Measurements from ENCODE around the gene LIPI.
"Not testable (repeated sequence)": the region's sequence is repeated elsewhere in the genome, so short reads cannot be mapped to it uniquely, and the experiment has no call there.

LIPI gene

DNA sequence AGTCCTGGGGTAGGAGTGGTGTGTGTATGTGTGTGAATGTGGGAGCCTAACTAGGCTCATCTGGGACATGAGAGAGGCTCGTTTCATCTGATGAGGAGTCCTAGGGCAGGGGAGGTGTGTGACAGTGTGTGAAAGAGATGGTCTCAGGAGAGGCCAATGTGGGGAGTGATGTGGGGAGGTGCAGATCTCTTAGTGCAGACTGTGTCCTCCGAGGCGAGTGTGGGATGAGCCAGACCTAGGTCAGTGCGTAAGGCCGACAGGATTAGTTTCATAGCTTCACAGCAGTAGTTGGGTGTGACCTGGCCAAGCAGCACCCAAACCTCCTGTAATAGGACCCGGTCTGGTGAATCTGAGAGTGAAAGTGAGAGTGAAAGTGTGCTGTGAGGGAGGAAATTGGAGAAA, 94.7 kb downstream of the LIPI start:
- ATAC-seq = no peak
- DNase-seq = no peak

DNA sequence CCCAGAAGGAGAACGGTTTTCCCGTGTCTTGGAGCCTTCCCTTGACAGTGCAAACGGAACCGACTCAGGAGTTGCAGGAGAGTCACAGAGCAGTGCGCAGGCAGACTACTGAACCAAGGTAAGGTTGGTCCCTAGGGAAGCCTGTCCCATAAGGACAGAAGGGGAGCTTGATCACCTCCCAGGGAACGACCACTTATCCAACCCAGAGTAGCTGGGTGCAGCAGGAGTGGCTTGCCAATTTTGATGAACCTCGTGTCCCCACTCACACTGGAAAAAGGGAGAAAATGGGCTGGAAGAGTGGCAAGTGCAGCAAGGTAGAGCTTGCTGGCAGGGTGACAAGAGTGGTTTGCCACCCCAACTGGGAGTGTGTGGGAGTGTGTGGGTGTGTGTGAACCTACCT, 95.1 kb downstream of the LIPI start:
- no peak for DNase-seq
- no peak for ATAC-seq

DNA sequence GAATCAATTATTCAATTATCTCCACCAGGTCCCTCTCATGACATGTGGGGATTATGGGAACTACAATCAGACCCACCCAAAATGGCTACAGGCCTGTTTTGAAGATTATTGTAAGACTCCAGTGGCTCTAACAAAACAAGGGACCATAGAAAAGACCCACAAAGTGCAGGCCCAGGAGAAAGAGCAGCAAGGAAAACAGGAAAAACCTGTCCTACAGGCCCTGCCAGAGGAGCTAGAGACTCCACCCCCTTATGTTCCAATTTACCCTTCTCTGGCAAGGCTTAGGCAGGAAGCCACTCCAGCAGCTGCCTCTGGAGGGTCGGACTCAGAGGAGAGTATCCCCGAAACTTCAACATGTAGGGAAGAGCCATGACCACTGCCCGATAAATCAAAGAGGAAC, 96.5 kb downstream of the LIPI start:
- no peak for ATAC-seq
- no peak for DNase-seq

DNA sequence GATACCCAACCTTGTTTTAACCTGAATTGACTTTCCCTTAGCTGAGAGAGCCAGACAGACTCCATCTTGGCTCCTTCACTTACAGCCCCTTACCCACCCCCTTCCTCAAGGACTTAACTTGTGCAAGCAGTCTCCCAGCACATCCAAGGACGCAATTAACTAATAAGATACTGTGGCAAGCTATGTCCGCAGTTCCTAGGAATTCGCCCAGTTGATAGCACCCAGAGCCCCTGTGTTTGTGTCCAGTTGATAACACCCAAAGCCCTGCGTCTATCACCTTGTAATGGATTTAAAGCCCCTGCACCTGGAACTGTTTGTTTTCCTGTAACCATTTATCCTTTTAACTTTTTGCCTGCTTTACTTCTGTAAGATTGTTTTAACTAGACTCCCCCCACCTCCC, 106.2 kb downstream of the LIPI start:
- not testable (repeated sequence) for ATAC-seq

DNA sequence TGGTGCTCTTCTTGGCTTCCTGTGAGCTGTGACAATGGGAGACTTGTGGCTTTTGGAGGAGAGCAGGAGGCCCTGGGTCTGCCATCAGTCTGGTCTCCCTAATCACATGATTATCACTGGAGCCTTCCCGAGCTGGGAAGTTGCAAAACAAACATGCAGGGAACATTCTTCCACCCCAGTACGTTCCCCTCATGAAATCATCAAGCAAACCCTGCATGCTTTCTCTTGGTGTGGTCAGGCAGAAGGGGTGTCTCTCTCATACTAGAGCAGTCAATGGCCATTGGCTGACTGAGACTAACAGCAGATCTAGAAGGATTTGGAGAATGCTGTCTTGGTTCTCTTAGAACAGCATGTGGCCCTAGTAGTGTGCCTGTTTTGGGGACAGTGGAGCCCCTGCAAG, 111.2 kb downstream of the LIPI start:
- DNase-seq (no peak), ATAC-seq (no peak)

More for the DNA sequence above, 106.2 kb downstream of the LIPI start:
- DNase-seq = not testable (repeated sequence)

DNA sequence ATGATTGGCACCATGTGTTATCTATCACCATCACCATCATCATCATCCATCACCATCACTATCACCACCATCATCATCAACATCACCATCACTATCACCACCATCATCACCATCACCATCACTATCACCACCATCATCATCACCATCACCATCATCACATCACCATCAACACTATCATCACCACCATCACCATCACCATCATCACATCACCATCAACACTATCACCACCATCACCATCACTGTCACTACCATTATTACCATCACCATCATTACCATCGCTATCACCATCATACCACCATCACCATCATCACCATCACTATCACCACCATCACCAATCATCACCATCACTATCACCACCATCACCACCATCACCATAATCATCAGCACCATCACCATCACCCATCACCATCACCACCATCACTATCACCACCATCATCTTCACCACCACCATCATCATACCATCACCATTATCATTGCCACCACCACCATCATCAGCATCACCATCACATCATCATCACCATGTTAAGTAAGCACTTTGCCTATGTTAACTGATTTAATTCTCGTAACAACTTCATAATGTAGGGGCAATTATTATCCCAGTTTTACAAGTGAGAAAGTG, 112.8 kb downstream of the LIPI start:
- ATAC-seq (no peak), DNase-seq (no peak)

DNA sequence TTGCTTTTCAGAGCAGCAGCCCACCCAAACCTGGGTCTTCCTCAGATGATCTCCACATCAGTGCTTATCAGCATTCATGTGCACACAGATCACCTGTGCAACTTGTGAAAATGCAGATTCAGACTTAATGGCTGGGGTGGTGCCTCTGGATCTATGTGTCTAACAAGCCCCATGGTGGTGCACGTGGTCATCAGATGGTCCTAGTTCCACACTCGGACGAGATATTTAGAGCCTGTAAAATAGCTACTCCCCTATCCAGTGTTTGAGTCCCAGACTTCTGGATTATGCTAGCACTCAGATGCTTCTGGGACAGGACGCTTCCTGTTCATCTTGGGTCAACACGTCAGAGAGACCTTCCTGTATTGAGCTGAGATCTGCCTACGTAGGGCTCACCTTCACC, 114.2 kb downstream of the LIPI start:
- DNase-seq (no peak), ATAC-seq (no peak)

DNA sequence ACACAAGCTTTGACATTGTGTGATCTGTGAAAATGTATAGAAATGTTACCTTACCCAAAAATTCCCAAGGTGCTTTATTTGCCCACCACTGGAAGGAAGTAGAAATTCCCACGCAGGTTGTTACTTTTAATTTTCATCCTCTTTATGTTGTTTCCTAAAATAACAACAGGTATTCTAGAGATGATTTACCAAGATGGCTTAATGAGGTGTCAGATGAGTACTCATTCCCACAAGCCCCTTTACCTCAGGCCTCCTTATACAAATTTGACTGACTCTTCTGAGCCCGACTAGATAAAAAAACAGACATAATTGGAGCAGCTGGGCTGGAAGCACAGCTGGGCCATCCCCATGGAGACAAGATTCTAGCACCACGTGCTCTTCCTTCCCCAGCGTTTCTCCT, 114.6 kb downstream of the LIPI start:
- DNase-seq (no peak), ATAC-seq (no peak)

DNA sequence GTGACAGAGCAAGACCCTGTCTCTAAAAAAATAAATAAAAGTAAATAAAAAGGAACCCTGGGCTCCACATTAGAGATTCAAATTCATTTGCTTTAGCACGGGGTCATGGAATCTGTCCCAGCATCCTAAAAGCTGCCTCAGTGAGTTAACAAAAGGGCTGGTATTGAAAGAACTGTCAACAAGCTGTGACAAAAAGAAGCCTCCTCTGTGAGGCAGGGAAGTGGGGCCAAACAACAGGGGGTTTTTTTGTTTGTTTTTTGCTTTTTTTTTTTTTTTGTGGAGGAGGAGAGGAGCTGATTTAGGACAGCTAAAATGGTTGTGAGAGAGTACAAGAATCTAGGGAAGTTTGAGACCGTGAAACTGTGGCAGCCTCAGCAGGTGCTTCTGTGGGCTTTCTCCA, 115.7 kb downstream of the LIPI start:
- DNase-seq (no peak), ATAC-seq (no peak)

DNA sequence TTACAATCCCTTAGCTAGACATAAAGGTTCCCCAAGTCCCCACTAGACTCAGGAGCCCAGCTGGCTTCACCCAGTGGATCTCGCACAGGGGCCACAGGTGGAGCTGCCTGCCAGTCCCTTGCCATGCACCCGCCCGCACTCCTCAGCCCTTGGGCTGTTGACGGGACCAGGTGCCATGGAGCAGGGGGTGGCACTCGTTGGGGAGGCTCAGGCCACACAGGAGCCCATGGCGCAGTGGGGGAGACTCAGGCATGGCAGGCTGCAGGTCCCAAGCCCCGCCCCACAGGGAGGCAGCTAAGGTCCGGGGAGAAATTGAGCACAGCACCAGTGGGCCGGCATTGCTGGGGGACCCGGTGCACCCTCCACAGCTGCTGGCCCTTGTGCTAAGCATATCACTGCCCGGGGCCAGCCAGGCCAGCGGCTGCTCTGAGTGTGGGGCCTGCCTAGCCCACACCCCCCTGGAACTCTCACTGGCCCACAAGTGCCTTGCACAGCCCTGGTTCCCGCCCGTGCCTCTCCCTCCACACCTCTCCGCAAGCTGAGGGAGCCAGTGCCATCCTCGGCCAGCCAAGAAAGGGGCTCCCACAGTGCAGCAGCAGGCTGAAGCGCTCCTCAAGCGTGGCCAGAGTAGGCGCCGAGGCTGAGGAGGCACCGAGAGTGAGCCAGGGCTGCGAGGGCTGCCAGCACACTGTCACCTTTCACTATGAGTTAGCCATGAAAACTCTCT, 117.8 kb downstream of the LIPI start:
- ATAC-seq (no peak), DNase-seq (no peak)

DNA sequence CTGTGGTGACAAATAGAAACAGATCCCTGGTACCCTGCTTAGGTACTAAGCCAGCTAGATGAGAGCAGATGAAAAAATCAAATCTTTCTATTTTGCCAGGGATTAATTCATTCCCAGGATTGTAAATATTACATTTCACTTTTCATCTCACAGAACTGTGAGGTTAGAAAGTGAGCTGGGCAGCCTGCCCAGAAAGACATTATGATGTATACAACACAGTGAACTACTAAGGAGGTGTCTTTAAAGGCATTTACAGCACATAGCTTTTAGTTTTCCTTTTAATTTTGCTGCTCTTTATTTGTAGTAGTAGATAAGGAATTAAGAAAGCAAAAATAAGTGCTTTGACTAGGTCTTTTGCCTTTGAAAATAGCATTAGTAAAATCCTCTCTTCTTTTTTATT, 120.6 kb downstream of the LIPI start:
- not testable (repeated sequence) for DNase-seq, ATAC-seq

DNA sequence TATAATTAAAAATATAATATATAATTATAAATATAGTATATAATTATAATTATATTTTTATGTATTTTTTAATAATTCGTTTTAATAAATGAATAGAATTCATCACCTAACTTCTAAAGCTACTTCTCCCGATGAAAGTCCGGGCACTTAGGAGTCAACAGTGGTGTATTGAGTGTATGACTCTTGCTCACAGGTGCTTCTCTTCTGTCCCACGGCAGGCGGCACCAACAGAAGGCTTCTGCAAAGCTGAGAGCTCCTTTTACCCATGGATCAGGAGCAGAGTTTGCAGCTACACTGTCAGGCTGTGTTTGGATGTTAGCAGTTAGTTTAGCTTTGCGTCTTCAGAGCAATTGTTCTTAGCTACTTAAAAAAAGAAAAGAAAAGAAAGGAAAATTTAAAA, 122.4 kb downstream of the LIPI start:
- no peak for DNase-seq
- no peak for ATAC-seq

DNA sequence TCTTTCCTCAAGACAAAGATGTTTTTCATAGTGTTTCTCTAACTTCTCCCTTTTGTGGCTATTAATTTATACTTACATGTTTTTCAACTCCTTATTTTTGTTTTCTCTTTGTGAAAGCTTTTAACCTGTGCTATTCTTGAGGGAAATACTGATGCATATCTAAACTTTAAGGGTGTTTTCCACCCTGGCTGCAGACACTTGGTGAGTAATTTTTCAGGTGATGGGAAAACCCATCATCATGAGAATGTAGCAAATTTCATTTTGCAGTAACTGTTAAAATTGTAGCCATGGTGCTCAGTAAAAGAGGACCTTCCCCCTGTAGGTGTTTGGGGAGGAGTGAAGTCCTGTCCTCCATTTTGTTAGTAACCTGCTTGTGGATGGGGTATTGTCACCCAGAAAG, 124.2 kb downstream of the LIPI start:
- DNase-seq (no peak), ATAC-seq (no peak)

DNA sequence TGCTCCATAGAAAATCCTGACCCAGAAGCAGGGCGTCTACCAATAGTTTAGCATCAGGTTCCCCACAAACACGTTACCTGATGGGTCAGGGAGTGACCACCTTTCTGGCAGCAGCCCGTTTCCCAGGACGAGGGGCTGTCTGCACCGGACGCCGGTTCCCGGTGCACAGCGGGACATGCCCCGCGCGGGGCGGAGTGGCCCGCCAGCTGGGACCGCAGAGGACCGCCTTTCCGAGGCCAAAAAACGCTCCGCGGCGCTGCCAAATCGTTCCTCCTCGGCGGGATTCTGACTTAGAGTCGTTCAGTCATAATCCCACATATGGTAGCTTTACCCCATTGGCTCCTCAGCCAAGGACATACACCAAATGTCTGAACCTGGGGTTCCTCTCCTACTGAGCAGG, 126.1 kb downstream of the LIPI start:
- no peak for ATAC-seq
- no peak for DNase-seq

DNA sequence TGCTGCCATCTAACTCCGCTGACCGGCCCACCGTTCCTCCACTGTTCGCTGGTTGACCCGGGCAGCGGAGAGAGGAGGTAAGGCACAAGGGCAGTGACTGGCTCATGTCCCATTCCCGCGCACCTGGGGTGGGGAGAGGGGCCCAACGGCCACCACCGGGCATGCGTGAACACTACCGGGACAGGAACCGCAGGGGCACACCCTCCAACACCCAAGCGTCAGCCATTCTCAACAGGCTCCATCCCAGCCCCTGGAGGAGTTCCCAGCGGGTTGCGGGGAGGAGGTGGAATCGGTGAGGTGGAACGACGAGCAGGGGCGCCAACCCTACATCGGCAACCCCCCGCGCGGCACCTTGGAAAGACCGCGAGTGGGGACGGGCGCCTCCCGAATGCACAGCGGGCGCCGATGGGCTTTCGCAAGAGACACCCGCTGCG, 126.7 kb downstream of the LIPI start:
- no peak for DNase-seq
- no peak for ATAC-seq

DNA sequence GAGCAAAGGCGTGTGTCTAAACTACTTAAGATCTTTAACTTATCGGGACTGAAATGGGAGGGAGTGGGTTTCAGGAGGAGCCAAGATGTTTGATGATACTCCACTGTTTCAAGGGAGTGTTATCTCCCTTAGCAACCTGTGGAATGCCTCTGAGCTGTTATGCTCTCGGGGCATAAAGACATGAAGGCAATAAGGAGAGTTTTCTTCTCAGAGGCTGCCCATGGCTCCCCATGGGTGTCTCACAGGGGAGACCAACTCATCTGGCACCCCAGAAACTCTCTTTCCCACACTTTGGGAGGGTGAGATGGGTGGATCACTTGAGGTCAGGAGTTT, 130.0 kb downstream of the LIPI start:
- DNase-seq = no peak
- no peak for ATAC-seq

DNA sequence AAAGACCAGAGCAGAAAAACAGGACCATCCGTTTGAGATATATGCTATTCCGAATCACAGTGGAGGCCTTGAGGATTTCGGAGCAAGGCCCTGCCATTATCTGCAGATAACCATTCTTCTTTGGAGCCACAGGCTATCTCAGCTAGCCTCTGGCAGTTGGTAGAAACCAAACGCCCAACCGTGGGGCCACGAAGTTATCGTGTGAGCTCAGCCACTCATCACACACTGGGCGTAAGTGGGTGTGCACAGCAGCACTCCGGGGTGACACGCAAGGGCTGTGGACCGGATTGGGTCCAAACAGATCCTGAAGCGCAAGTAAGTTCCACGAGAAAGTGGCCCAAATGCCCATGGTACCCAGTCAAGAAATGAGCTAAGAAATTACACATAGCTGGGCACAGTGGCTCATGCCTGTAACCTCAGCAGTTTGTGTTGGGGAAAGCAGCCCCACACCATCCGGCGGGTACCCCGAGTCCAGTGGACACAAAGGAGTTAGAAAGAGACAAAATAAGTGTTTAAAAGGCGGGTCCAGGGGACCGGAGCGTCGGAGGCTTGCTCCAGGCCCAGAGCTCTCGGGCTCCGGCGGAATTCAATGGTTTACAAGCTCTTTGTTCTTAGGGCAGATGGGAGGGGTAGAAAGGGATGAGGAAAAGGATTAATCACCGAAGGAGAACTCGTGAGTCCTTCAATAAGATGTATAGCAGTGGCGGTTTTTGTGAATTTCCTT, 130.6 kb downstream of the LIPI start:
- ATAC-seq = no peak
- no peak for DNase-seq

DNA sequence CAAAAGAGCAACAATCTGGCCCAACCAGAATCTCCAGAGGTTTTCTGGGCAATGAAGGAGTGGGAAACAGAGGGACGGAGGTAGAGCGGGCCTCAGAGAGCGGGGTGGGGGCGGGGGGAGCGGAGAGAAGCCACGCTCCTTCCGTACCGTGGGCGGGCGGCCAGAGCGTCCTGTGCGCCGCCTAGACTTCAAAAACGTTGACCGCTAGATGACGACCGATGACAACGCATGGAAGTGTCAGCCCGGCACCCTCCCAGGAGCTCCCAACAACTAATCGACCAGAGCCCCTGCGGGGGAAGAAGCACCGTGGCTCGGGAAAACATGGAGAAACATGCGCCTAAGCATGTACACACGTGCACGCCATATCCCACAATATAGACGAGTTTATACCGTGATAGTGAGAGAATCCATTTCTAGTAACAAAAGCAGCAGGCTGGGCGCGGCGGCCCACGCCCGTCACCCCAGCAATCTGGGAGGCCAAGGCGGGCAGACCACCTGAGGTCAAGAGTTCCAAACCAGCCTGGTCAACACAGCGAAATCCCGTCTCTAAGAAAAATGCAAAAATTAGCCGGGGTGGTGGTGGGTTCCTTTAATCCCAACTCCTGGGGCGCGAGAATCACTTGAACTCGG, 131.9 kb downstream of the LIPI start:
- DNase-seq (no peak), ATAC-seq (no peak)

DNA sequence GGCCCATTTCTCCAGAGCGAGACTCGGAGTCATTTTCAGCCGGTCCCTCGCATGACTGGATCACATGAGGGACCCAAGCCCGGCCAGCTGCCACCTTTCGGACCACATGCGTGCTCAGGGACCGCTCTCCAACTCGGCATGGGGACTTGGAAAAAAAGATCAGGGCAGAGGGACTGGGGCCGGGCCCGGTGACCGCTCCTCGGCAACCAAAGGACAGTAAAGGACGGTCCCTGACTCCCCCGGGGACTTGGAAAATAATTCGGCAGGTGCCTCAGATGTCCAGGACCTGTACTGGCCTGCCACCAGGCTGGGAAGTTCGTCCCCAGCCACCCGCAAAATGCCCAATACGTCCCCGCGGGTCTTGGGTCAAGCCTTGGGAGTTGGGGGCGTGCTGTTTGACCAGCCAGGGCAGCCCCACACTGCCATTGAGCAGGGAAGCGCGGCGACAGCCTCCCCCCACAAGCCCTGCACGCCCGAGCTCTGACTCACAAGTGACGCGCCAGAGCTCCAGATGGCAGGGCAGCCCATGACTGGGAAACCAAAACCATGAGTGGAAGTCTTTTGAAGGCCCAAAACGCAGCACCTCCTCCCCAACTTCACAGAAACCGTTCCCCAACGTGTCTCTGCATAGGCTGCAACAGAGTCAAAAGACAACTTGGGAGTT, 134.5 kb downstream of the LIPI start:
- ATAC-seq = no peak
- DNase-seq = no peak

DNA sequence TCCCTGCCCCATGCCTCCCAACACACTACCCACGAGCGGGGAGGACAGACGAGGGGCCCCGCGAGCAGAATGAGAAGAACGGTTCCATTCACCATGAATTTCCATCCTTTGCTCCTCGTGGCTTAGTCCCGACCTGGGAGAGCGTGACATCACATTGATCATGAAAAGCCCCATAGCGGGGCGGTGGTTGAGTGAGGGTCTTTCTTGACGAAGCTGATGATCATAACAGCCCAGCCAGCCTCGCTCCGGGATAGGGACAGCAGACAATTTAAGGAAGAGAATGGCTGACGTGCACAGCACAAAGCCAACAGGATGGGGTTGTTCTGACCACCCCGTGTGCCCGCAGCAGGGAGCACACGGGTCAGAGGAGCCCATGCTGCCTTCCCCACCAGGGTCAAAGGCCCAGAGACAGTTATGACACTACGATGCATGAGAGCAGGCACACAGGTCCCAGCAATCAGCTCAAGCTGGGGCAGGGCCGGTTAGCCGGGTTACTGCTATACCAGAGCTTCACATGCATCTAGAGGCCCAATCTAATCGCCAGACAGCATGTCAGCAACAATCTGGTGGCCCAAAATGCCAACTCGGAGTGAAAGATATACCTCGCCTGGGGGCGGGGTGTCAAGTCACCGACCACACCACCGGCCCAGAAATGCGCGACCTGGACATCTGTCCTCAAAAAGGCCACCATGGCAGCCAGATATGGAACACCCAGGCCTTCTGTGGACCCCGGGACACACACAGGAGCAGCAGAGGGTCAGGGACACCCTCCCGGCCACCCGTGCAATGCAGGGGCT, 135.2 kb downstream of the LIPI start:
- DNase-seq = no peak
- ATAC-seq = no peak

DNA sequence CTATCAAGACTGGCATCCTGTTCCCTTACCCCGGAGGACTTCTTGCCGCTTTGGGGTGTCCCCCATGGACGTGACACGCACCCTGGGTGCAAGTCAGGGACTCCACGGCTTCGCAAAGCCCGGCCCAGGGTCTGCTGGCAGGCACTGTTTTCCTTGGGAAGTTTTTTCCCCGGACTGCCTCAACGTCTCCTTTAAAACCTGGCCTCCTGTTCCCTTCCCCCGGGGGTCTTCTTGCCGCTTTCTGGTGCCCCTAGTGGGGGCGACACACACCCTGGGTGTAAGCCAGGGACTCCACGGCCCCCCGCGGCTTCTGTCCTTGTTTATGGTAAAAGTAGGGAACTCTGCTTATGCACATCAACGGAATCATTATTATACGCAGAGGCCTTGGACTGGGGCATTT, 136.6 kb downstream of the LIPI start:
- no peak for ATAC-seq
- DNase-seq = no peak

DNA sequence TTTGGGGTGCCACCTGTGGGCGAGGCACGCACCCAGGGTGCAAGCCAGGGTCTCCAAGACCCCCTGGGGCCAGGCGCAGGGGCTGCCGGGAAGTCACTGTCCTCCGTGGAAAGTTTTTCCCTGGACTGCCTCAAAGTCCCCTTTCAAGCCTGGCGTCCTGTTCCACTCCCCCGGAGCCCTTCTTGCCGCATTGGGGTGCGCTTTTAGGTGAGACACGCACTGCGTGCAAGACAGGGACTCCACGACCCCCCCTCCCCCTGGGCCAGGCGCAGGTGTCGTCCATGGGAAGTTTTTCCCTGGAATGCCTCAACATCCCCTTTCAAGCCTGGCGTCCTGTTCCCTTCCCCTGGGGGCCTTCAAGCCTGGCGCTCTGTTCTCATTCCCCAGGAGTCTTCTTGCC, 137.1 kb downstream of the LIPI start:
- DNase-seq = no peak
- ATAC-seq = no peak

All from stimulated activated naive CD8-positive, alpha-beta T cell treated with anti-CD3 and anti-CD28 coated beads, Interleukin-15, Interleukin-2, amounts not matched to agents 100 U/mL and 50 U/mL, for 24 hours (primary cell).